NCI-H524 (cell line): ENCODE results near the gene PPIB.

Experiments
- DNase-seq, 2 experiments: peaks; one replicate each; lab custom pipeline; 2025; lab: John Stamatoyannopoulos, UW

The PPIB gene

DNA sequence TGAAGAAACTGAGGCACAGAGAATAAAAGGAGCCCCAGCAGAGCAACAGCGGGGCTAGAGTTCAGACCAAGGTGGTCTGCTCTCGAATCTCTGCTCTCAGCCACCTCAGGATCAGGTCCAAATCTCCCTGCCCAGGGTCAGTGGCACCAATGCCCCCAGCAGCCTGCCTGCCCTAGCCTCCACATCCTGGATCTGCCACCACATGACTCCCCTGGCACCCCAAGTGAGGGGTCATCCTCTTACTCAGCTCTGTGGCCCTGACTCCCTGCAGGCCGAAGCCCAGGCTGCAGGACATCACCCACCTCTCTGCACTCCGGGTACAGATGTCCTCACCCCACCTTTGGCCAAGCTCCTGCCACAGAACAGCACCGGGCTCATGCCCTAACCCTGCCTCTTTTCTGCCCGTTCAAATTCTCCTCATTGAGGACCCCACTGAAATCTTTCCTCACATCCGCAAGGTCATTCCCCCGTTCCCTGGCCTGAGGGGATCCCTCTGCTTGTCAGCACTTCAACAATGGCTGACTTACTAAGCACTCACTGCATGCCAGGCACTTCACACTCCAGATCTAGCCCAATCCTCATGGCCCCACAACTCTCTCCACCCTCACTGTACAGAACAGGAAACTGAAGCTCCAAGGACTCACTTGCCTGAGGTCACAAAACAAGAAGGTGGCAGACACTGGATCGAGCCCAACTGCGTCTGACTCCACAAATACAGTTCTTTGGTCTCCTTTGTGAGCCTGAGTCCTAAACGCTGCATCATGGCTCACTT is 4.3 kb downstream of the PPIB start:
- no peak for DNase-seq

DNA sequence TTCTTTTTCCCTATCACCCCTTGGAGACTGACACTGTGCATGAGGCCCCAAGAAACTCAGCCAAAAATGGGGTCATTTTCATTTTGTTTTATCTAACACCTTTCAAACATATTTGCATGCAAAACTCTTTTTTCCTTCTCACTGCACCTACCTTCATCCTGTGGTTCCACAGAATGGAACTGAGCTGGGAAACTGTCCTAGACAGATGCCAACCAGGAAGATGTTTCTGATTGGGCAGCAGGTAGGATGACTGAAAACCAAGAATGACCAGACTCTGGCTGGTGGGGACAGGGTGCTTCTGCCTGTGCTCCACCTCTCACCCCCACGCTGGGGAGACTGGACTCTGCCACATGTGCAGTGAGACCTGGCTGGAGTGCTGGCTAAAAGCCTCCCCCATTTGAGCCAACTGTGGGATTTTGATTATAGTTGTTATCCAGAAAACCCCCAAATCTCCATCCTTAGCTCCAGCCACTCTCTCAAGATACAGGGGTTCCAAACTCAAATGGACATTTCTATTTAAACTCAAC is 5.2 kb downstream of the PPIB start:
- no peak for DNase-seq

DNA sequence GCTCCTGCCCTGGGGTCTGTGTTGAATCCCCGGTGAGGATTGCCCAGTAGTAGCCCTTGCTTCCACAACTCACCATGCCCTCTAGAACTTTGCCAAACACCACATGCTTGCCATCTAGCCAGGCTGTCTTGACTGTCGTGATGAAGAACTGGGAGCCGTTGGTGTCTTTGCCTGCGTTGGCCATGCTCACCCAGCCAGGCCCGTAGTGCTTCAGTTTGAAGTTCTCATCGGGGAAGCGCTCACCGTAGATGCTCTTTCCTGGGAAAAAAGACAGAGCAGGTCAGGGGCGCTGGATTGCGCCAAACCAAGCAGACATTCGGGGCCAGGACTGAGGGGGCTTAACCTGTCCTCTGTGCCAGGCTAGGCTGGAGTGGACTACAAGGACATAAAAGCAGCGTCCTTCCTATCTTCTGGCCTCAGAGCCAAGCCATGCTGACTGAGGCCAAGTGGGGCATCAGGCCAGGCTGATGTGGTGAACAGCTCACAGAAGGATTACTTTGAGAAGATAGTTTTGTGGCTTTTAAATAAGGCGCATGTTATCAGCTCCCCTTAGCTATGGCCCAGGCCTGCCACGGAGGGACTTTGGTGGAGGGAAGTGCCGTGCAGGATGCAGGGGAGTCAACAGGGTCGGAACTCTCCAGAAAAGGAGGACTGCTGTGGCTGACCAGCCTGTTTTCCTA is 6.0 kb downstream of the PPIB start:
- no peak for DNase-seq

DNA sequence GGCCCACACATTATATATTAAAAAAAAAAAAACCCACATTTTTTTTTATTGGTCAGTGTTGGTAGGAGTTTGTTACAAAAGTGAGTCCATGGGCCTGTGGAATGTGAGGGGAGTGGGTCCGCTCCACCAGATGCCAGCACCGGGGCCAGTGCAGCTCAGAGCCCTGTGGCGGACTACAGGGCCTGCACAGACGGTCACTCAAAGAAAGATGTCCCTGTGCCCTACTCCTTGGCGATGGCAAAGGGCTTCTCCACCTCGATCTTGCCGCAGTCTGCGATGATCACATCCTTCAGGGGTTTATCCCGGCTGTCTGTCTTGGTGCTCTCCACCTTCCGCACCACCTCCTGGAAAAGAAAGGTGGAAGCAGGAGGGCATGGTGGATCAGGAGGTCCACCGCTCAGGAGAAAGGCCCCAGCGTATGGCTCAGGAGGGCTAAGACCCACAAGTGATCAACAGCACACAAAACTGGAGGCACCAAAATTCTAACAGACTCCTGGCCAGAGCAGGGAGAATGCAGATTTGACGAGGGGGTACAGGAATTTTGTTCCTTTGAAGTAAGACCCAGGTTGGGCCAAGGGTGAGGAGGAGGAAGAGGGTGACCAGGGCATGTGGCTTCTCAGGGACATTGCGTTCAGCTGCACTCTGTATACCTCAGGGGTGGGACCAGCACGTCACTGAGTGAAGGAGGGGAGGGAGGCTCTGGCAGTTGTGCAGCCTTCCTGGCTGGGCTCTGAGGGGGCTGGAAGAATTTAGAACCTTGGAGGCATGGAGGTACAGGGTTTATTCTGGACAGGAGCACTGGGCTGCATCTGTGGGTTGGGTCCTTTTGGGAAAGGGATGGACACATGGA is 6.8 kb downstream of the PPIB start:
- no peak for DNase-seq

DNA sequence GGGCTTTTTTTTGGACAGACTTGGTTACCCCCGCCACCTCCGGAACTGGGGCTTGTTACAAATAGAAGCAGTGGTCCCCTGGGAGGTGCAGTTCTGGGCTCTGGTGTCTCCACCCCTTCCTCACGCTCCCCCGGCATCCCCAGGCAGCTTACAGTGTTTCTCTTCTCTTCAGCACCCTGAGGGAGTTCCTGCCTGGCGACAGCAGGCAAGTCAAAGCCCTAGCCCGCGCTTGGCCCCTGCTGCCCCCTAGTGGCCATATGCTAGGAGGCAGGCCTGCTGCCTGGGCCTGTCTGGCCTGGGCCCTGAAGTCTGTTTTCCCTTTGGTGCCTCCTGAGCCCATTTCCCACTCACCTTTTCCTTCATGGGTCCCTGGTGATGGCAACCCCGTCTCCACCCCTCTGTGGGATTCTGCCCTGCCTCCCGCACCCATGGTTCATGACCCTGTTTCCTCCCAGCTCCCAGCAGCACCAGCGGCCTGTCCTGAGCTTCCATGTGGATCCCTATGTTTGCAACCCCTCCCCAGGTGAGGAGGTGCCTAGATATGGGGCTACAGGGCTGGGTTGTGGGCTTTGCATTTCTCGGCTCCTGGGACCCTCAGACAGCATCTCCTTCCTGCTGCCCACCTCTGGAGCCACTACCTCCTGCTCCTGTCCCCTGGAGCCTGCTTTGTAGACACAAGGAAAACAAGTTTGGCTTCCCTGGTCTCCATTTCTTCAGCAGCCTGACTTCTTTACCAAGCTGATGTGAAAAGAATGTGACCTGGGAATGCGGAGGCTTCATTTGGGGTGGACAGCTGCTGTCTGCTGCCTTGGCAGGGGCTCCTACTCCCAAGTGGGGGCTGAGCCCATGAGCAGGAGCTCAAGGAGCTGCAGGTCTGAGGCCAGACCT is 9.1 kb downstream of the PPIB start:
- peak; percentile 67 to 90 for DNase-seq

DNA sequence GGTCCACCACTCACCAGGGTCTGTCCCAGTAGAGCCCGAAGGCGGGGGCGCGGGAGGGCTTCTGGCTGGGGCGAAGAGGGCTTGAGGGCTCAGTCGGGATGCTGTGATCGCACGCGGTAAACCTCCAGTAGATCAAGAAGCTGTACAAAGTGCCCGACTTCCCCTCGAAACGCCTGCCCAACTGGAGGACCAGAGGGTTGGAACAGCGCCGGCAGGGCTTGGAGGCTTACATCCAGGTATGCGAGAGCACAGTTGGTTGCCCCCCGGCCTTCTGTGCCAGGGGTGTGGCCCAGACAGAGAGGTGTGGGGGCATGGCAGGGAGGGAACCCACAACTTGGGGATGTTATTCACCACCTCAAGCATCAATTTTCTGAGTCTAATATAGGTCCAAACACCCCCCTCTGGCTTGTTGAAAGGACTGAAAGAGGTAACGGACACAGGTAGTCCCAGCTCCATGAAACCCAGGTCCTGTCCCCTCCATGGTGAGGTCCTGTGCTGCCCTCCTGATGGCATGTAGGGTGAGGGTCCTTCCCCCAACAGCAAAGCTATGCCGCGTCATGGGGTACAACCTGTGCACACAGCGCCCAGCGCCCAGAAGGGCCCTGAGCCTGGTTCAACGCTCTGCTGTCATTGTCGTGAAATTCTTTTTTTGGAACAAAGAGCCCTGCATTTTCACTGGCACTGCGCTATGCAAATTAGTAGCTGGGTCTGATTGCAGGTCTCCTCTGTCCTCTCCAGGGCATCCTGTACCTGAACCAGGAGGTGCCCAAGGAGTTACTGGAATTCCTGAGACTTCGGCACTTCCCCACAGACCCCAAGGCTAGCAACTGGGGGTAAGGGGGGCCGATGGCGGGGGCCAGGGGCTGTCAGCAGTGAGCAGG is 10.1 kb downstream of the PPIB start:
- peak in 1 of 2 experiments; percentile 30 for DNase-seq

DNA sequence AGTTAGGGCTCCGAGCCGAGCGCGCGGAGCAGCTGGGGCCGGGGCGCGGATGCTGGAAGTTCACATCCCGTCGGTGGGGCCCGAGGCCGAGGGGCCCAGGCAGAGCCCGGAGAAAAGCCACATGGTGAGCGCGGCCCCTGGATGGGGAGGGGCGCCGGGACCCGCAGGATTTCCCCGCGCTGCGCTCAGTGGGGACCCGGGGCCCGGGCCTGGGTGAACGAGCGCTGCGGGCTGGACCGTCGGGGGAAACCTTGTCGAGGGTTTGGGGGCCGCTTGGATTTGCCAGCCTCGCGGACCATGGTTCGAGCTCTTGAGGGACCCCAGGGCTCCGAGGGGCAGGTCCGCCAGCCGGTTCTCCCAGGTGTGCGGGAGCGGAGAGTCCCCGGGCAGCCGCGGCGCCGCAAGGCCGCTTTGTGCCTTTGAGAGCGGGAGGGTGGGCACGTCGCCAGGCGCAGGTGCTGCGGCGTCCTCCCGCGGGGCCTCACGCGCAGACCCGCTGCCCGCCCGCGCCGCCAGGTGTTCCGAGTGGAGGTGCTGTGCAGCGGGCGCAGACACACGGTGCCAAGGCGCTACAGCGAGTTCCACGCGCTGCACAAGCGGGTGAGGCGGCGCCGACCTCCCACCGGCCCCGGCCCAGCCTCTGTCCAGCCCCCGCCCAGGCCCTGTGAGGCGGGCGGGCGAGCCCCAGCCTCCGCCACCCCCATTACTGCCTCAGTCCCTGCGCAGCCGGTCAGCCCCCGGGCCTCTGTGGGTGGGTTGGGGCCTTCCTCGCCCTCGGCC is 10.9 kb downstream of the PPIB start, which contains the start of gene SNX22:
Gene SNX22, plus strand, starts transcription at position 5 of the 780 bp plus-strand sequence. Its CDS starts 45 bp downstream, at position 50.
- DNase-seq, result peak in 1 of 2 experiments; percentile 46

DNA sequence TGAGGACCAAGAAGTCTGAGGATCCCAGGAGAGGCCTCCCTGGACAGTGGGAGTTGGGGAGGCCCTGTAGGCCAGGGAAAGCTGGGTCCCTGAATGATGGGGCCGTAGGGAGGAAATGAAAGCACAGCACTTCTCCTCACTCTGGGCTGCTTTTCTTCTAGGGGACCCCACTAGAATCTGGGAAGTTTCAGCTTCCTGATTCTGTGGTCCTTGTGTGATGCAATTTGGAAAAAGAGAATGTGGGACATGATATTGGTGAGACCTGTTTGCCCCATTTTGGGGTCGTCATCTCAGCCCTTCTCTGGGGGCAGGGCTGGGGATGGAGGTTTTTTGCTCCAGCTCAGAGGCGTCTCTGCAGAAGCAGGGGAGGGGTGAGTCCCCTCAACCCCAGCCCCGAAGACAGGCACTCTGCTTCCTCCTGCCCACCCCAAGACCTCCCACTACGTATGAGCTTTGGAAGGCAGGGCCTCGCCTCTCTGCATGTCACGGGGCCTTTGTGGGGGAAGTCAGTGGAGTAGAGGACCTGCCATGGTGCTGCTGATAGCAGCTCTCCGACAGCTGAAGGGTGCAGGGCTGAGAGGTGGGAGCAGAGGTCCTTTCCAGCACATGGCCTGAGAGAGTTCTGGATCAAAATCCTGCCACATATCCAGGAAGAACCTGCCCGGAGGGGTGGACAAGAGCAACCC is 12.8 kb downstream of the PPIB start:
- DNase-seq, result no peak

DNA sequence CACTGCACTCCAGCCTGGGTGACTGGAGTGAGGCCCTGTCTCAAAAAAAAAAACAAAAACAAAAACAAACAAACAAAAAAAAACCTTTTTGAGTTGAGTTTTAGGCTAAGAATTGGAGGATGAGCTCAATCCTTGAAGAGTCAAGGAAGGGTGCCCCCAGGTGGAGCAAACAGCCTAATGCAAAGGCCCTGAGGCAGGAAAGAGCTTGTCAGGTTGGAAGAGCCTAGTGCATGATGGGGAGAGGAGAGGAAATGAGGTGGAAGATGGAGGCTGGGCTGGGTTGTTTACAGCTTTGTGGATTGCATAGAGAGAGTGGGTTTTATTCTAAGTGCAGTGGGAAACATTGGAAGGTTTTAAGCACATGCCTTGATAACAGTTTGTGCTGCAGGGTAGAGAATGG is 13.4 kb downstream of the PPIB start:
- DNase-seq, result peak; percentile 26 to 50

DNA sequence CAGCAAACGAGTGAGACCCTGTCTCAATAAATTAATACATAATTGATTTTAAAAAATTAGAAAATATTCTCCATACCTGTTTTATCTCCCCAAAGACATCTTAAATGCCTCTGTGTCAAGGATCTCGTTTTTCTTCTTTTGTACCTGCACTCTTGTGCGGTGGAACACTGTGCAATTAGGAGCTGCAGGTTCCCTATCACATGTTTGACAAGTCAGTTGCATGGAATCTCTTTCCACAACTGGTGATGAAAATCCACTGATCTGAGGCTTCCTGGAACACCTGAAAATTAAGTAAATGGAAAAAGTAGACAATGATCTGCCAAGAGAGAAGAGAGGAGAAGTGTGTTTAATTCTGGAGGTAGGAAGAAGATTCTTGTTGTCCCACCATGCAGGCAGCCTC is 14.2 kb downstream of the PPIB start:
- no peak for DNase-seq

DNA sequence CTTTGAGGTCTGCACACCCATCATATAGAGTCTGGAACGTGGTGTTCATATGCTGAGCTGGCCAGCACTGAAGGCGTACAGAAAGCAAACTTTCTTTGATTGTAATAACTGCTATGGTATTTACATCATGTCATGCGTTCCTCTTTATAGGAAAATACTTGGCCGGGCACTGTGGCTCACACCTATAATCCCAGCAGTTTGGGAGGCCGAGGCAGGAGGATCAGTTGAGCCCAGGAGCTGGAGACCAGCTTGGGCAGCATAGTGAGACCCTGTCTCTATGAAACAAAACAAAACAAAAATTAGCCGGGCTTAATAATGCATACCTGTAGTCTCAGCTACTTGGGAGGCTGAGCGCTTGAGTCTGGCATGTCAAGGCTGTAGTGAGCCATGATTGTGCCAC is 14.7 kb downstream of the PPIB start:
- no peak for DNase-seq

DNA sequence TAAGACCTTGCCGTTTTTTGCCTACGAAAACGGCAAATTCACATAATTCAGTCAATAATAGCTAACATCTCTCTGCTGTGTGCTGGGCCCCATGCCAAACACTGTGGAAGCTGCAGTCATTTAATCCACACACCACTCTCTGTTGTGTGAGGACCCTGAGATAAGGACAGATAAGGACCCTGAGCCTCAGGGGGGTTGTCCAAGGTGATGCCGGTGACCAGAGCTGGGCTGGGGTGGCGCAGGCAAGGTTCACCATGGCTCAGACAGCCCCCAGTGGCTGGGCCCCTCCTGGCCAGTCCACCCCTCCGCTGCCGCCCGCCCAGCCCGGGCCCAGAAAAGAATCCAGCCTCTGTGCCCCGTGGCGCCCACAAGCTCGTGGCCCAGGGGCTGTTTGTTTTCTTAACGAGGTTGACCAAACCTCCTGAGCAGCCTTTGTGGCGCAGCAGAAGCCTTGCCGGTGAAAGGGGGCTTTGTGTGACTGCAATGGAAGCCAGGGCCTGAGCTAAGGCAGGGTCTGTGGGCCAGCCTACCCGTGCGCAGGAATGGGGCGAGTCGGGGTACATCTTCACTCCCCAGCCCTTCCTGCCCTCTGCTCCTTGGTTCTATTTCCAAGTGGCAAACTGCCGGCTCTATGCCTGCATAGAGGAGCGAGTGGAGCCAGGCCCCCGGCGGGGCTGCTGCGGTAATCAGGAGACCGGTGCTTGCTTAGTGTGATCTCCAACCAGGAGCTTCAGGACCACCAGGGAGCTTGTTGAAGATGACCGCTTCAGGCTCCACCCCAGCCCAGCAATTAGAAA is 15.7 kb downstream of the PPIB start:
- DNase-seq, result no peak

DNA sequence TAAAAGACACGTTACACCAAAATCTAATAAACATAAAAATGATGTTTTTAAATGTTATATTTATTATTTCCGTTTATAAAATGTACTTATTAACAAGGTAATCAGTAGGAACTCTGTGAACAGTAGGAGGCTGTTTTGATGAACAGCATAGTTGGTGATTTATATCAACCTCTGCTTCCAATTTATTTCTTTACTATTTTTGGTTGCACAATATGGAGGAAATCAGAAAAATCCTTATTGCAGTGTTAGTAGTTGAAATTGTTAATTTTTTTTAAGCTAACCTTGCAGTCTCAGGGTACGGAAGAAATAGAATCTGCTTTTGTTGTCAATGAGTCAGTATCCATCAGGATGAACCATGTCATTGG is 16.3 kb downstream of the PPIB start:
- no peak for DNase-seq

DNA sequence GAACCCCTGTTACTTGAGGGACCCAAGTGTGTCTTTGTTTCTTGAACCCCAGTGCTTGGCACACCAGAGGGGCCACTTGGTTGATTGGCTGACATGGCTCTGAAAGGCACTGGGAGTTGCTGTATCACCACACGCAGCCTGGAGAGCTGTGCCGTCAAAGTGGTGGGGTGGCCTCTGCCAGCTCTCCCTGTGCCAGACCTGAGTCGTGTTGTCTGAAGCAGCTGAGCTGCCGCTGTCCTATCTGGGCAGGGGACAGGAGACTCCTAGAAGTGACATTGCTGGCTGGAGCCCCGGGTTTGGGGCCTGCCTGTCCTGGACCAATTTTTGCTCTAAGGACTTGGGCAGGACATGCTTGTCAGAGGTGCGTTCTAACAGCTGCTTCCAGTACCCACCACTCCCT is 16.8 kb downstream of the PPIB start:
- no peak for DNase-seq

DNA sequence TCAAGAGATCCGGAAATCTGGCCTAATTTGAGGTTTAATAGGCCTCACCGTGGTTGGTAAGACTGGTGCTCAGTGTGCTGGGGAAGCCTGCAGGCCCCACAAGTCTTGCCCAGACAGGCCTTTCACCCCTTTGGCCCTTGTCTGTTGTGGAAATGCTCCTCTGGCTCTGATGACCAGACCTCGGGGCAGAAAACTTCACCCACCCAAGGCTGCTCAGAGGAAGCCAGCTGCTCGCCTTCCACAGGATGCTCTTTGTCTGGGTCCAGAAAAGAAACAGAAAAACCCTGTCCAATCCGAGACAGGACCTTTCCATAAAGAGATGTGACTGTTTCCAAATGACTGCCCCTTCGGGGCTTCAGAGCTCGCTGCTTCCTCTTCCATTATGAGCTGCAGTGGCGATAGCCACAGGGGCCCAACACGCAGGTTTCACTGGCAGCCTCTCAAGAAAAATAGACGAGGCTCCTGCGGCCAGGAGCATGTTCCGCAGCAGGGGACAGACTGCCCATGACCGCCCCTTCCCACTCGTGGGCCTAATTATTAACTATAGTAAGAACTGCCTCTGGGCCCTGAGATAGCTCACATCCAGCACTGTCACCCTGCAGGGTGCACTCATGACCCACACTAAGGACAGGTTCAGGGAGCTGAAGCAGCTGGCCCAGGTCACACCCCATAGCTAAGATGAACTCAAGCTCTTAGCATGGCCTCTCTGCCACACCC is 18.1 kb downstream of the PPIB start:
- no peak for DNase-seq

DNA sequence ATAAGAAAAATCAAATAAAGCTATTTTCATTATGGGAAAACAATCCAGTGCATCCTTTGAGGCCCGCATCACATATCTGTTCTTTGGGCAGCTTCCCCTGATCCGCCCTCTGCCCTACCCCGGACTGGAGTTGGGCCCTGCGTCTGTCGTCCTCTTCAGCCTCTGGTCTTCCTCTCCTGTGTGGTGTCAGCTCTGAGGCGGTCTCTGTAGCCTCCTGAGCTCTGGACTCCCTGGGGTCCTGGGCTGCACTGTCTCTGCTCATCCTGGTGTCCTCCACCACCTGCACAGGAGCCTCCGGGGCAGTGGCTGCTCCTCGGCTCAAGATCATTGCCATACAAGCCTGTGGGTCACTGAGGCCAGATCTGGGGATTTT is 18.6 kb downstream of the PPIB start:
- no peak for DNase-seq

DNA sequence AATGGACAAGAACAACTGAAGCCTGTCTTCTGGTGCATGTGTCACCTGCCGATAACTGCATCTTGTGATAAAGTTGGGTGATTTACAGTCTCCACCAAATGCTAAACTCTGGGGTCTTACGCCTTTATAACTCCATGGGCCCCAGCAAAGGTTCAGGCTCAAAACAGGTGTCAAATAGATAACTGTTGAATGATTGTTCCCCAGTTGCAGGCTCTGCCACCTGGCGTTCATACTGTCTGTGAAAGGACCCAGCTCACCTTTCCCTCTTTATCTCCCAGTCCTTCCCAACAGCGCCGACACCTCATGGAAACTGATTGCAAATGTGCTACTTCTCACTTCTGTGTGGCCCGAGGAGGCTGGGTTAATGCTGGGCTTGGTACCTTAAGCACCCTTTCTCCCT is 19.5 kb downstream of the PPIB start:
- DNase-seq, result no peak
